Upper lobe of left lung (tissue), 6 donors: ENCODE data around the gene ATG10. TPM values are rescaled to one million over a fixed set of nuclear protein-coding genes. Genes with fewer than 3 reads are reported as not detected.
A peak's percentile ranks its signal among the peaks of the same experiment; 100 is the strongest.
"Not testable (repeated sequence)": the region's sequence is repeated elsewhere in the genome, so short reads cannot be mapped to it uniquely, and the experiment has no call there.

Experiments used
- ATAC-seq, 2 donors: fragments of 200-7000 bp; cut with Tn5 transposase; one replicate each; pipeline ENCODE4 v1.9.1; 2022; ENCODE audit warnings: mild to moderate bottlenecking in 2 of 2, moderate library complexity in 2 of 2; ENCODE audit not compliant: low FRiP score in 2 of 2
- DNase-seq, 2 donors: peaks; one replicate each; pipeline ENCODE4 v3.0.0-alpha.2; 2019 to 2020
- H3K27ac ChIP-seq, 4 donors: fragments of 200-600 bp; sonication (generic); one replicate each; pipeline ENCODE4 v1.5.1; 2016 to 2019
- H3K27me3 ChIP-seq, 4 donors: fragments of 200-600 bp; sonication (generic); one replicate each; pipeline ENCODE4 v1.5.1; 2017 to 2019
- H3K36me3 ChIP-seq, 4 donors: fragments of 200-600 bp; sonication (generic); one replicate each; pipeline ENCODE4 v1.5.1; 2016 to 2019
- H3K4me1 ChIP-seq, 4 donors: fragments of 200-600 bp; sonication (generic); one replicate each; pipeline ENCODE4 v1.5.1; 2018 to 2019
- H3K4me3 ChIP-seq, 4 donors: fragments of 200-600 bp; sonication (generic); one replicate each; pipeline ENCODE4 v1.5.1; 2017 to 2019; ENCODE audit warnings: mild to moderate bottlenecking in 2 of 4, moderate library complexity in 1 of 4
- H3K9me3 ChIP-seq, 4 donors: fragments of 200-600 bp; sonication (generic); one replicate each; pipeline ENCODE4 v1.5.1; 2018 to 2019
- CTCF ChIP-seq, 6 experiments: fragments of 450-650 bp in 4 of 6; fragments of 200-600 bp in 2 of 6; sonication (generic) in 2 of 6; IDR thresholded peaks; one replicate each; pipeline ENCODE4 v1.5.1; 2016 to 2019; ENCODE audit warnings: antibody characterized with exemption in 6 of 6
- EP300 ChIP-seq, 4 donors: sonication (generic); formaldehyde crosslinking; IDR thresholded peaks; one replicate each; pipeline ENCODE4 v1.5.1; 2017; ENCODE audit warnings: antibody characterized with exemption in 4 of 4, control low read depth in 2 of 4
- POLR2A ChIP-seq, 4 donors: fragments of 450-650 bp; IDR thresholded peaks; one replicate each; pipeline ENCODE4 v1.5.1; 2016 to 2017; ENCODE audit warnings: antibody characterized with exemption in 4 of 4, mild to moderate bottlenecking in 2 of 4
- POLR2AphosphoS5 ChIP-seq, 2 donors: sonication (generic); formaldehyde crosslinking; IDR thresholded peaks; one replicate each; pipeline ENCODE4 v1.5.1; 2017; ENCODE audit warnings: antibody characterized with exemption in 2 of 2
- WGBS, 2 donors: methylation state at CpG; one replicate each; pipeline ENCODE4 v1.1.5; 2017 to 2018; 5-methylcytosine and 5-hydroxymethylcytosine counted together
- total RNA-seq, 6 donors: library from RNA; depleted of rRNA in 4 of 6; stranded (reverse); fragments of >200 nt in 4 of 6; gene quantifications; one replicate each; pipeline versions ENCODE4 v1.1.0 to v1.2.1, GENCODE V29; 2016 to 2021
- donor health status: DM: no; HTN: no; CAD: no; lungs with moderate emphysema.
- donor health status: DM: no; HTN: yes; CAD: no; lungs with severe emphysema.

ATG10 gene
- total RNA-seq, 6 donors from 2014 or later = 1.00 to 9.4 (median 7.0) TPM

DNA sequence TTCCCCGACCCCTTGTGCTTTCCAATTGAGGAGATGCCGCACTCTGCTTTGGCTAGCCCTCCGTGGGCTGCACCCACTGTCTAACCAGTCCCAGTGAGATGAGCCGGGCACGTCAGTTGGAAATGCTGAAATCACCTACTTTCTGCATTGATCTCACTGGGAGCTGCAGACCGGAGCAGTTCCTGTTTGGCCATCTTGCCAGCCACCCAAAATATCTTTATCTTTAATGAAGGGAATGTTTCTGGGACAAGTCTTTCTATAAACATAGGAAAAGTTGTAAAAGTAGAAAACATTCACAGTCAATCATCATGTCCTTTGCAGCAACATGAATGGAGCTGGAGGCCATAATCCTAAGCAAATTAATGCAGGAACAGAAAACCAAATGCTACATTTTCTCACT, 158.8 kb downstream of the ATG10 start:
- ATAC-seq = no peak
- Histone ChIP-seq H3K9me3 (peaks cover 0 to 9% (median 6%) of the 10 kb centered on the region in 4 donors), H3K27me3 (no peaks in the 10 kb centered on the region), H3K4me1 (no peaks in the 10 kb centered on the region), H3K36me3 (no peaks in the 10 kb centered on the region), H3K4me3 (no peak overlapping the region), H3K27ac (no peak overlapping the region)
- TF ChIP-seq EP300 (IDR thresholded peaks at IDR 0.05) = no peak
- no peak for DNase-seq
- 96 to 99% methylated on average over 6 of the region's 6 CpGs for WGBS, 2 donors

DNA sequence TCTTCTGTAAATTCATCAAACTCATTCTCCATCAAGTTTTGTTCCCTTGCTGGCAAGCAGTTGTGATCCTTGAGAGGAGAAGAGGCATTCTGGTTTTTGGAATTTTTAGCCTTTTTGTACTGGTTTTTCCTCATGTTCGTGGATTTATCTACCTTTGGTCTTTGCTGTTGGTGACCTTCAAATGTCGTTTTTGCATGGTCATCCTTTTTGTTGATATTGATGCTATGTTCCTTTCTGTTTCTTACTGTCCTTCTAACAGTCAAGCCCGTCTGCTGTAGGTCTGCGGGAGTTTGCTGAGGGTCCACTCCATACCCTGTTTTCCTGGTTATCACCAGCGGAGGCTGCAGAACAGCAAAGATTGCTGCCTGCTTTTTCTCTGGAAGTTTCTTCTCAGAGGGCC, 165.4 kb downstream of the ATG10 start:
- H3K4me1 ChIP-seq = no peaks in the 10 kb centered on the region
- H3K9me3 ChIP-seq = peaks cover 0 to 6% (median 3%) of the 10 kb centered on the region in 4 donors
- H3K27me3 ChIP-seq = no peaks in the 10 kb centered on the region
- DNase-seq = no peak
- no peaks in the 10 kb centered on the region for H3K36me3 ChIP-seq
- 90 to 97% methylated on average over 5 of the region's 5 CpGs for WGBS, 2 donors
- no peak for ATAC-seq
- TF ChIP-seq CTCF (IDR thresholded peaks at IDR 0.05) (no peak), EP300 (IDR thresholded peaks at IDR 0.05) (no peak), POLR2A (IDR thresholded peaks at IDR 0.05) (no peak), POLR2AphosphoS5 (IDR thresholded peaks at IDR 0.05) (no peak)
- no peak overlapping the region for H3K27ac ChIP-seq
- no peak overlapping the region for H3K4me3 ChIP-seq

GRCh38 chr5:82139837-82140236, 168.0 kb downstream of the ATG10 start:
- peak in 1 of 2 donors; percentile 19 for DNase-seq
- no CpG with 5 or more reads among the region's 33 CpGs for WGBS, 2 donors
- H3K4me3 ChIP-seq, H3K36me3 ChIP-seq, H3K27me3 ChIP-seq, ATAC-seq, H3K4me1 ChIP-seq, H3K9me3 ChIP-seq, H3K27ac ChIP-seq: not testable (repeated sequence)

- Histone ChIP-seq H3K4me1 (no peaks in the 10 kb centered on the region), H3K27me3 (no peaks in the 10 kb centered on the region), H3K27ac (no peak overlapping the region), H3K4me3 (no peak overlapping the region), H3K36me3 (no peaks in the 10 kb centered on the region), H3K9me3 (no peaks in the 10 kb centered on the region)
- no peak for TF ChIP-seq CTCF (IDR thresholded peaks at IDR 0.05)
- TF ChIP-seq POLR2AphosphoS5 (IDR thresholded peaks at IDR 0.05) = no peak
- TF ChIP-seq EP300 (IDR thresholded peaks at IDR 0.05) = no peak
- TF ChIP-seq POLR2A (IDR thresholded peaks at IDR 0.05) = no peak
- ATAC-seq = no peak
- DNase-seq = no peak
- WGBS, 2 donors = 96 to 97% methylated on average over 5 of the region's 5 CpGs
Measured at GRCh38 chr5:82142217-82142841, 170.5 kb downstream of the ATG10 start.

DNA sequence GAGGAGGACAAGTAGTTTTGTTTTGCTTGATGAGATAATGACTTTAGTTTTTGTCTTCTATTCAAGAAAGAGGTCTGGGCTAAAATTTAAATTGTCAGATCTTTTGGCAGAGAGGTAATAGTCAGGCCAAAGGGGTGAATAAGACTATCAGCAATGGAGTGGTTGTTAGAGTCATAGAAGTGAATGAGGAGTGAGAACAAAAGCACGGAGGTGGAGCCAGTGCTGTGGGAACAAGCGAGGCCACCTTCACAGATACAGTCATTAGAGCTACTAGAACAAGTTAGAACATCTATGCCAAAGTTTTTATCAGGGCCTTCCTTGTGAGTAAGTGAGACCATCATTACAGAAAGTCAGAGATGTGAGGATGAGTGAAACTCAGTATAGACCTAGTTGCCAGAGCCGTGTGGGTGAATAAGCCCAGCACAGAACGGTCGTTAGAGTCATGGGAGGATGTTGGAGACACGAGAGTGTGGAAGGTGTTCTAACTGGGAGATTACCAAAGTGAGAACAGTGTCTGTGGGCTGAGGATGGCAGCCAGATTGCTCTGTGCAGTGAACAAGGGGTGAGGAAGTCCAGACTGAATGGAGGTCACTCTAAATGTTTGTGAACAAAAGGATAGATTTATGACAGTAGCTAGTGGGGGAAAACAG, 171.2 kb downstream of the ATG10 start:
- Histone ChIP-seq H3K27me3 (no peaks in the 10 kb centered on the region), H3K9me3 (no peaks in the 10 kb centered on the region), H3K36me3 (no peaks in the 10 kb centered on the region), H3K27ac (no peak overlapping the region), H3K4me3 (no peak overlapping the region), H3K4me1 (no peaks in the 10 kb centered on the region)
- 90 to 91% methylated on average over 6 of the region's 6 CpGs for WGBS, 2 donors
- ATAC-seq (no peak), DNase-seq (no peak)
- TF ChIP-seq EP300 (IDR thresholded peaks at IDR 0.05) = no peak
- no peak for TF ChIP-seq POLR2AphosphoS5 (IDR thresholded peaks at IDR 0.05)
- TF ChIP-seq POLR2A (IDR thresholded peaks at IDR 0.05) = no peak
- TF ChIP-seq CTCF (IDR thresholded peaks at IDR 0.05) = no peak
